Esophagus muscularis mucosa (tissue), 4 donors: ENCODE results near the gene FCER2.

Experiments
- CTCF ChIP-seq, 3 experiments: fragments of 200-600 bp in 2 of 3; fragments of 450-650 bp in 1 of 3; sonication (generic) in 2 of 3; IDR thresholded peaks; one replicate each; pipeline ENCODE4 v1.5.1; 2017 to 2019; ENCODE audit warnings: antibody characterized with exemption in 3 of 3, mild to moderate bottlenecking in 2 of 3, moderate library complexity in 1 of 3
- EP300 ChIP-seq: sonication (generic); formaldehyde crosslinking; IDR thresholded peaks from one replicate; pipeline ENCODE4 v1.6.1; 2017; ENCODE audit warnings: antibody characterized with exemption
- POLR2A ChIP-seq: fragments of 450-650 bp; IDR thresholded peaks from one replicate; pipeline ENCODE4 v1.6.1; 2017; ENCODE audit warnings: antibody characterized with exemption, moderate library complexity, mild to moderate bottlenecking, low read depth

- TF ChIP-seq CTCF (IDR thresholded peaks at IDR 0.05) (no peak), EP300 (no peak), POLR2A (no peak)
These were observed 12.8 kb downstream of the FCER2 start for GRCh38 chr19:7689165-7689564.
